A673 (cell line): ENCODE data around the gene CRYBG2. TPM values are rescaled to one million over a fixed set of nuclear protein-coding genes. Genes with fewer than 3 reads are reported as not detected.

Experiments used
- BruUV-seq: library from RNA; stranded (reverse); fragments of 400-500 nt; replicated peaks from 2 replicates; lab custom pipeline; 2021; lab: Mats Ljungman, UMichigan
- CTCF ChIA-PET: fragments of 300-600 bp; sonication (Branson Sonifier 250); formaldehyde crosslinking; loops from one replicate; lab custom pipeline; 2022; ENCODE audit warnings: antibody characterized with exemption; lab: Charles Lee
- POLR2A ChIA-PET: fragments of 300-600 bp; sonication (Branson Sonifier 250); formaldehyde crosslinking; loops from one replicate; lab custom pipeline; 2022; ENCODE audit warnings: antibody characterized with exemption; ENCODE audit not compliant: low non-redundant PET; lab: Charles Lee
- DNase-seq: peaks from one replicate; pipeline ENCODE4 v3.0.0-alpha.2; 2015; ENCODE audit warnings: low spot score
- H3K27ac ChIP-seq: fragments of 200-600 bp; sonication (generic); 2 replicates; pipeline ENCODE4 v1.5.1; 2016; ENCODE audit warnings: mixed run types, low read depth, mild to moderate bottlenecking, mixed read lengths, antibody characterized with exemption, low read length; ENCODE audit not compliant: poor library complexity, severe bottlenecking
- H3K27me3 ChIP-seq: fragments of 200-600 bp; sonication (generic); replicated peaks from 2 replicates; pipeline ENCODE4 v1.6.1; 2017; ENCODE audit warnings: mixed run types, low read depth, mild to moderate bottlenecking, mixed read lengths, antibody characterized with exemption, low read length; ENCODE audit not compliant: insufficient read depth, poor library complexity
- H3K36me3 ChIP-seq: fragments of 200-600 bp; sonication (generic); 2 replicates; pipeline ENCODE4 v1.6.1; 2016; ENCODE audit warnings: mixed run types, mild to moderate bottlenecking, mixed read lengths, antibody characterized with exemption, low read length; ENCODE audit not compliant: insufficient read depth, poor library complexity, severe bottlenecking
- H3K4me1 ChIP-seq: fragments of 200-600 bp; sonication (generic); 2 replicates; pipeline ENCODE4 v1.6.1; 2017; ENCODE audit warnings: mixed run types, mild to moderate bottlenecking, mixed read lengths, antibody characterized with exemption, low read length; ENCODE audit not compliant: insufficient read depth, poor library complexity, severe bottlenecking
- H3K4me3 ChIP-seq: fragments of 200-600 bp; sonication (generic); 2 replicates; pipeline ENCODE4 v1.5.1; 2016; ENCODE audit warnings: low read depth, mixed run types, mild to moderate bottlenecking, mixed read lengths, low read length; ENCODE audit not compliant: poor library complexity, severe bottlenecking
- H3K9me3 ChIP-seq: fragments of 200-600 bp; sonication (generic); 2 replicates; pipeline ENCODE4 v1.6.1; 2016; ENCODE audit warnings: mixed run types, low read depth, mild to moderate bottlenecking, mixed read lengths, antibody characterized with exemption, low read length; ENCODE audit not compliant: poor library complexity, severe bottlenecking
- CTCF ChIP-seq: fragments of 300-800, 200-600 bp; sonication (generic); conservative IDR thresholded peaks from 2 replicates; pipeline ENCODE4 v1.5.1; 2017; ENCODE audit warnings: low read depth, mild to moderate bottlenecking, antibody characterized with exemption, low read length, moderate library complexity, mixed read lengths
- EZH2 ChIP-seq: fragments of 200-600 bp; sonication (generic); IDR thresholded peaks from 2 replicates; pipeline ENCODE4 v1.6.1; 2017; ENCODE audit warnings: borderline replicate concordance, low read depth, mild to moderate bottlenecking, mixed read lengths, antibody characterized with exemption, low read length; ENCODE audit not compliant: poor library complexity, severe bottlenecking
- intact Hi-C: fragments of 100-400 bp; cut with micrococcal nuclease; formaldehyde crosslinking; loops from one replicate; pipeline ENCODE4 v1.10.0; 2022; ENCODE audit not compliant: unreplicated experiment
- total RNA-seq: library from RNA; stranded (reverse); gene quantifications from 2 replicates; pipeline ENCODE4 v1.2.3, GENCODE V29; 2021

CRYBG2 gene
- total RNA-seq, 1 experiment from 2014 or later: not detected

GRCh38 chr1:26297057-26297790 lies 56.7 kb downstream of the CRYBG2 start:
- TF ChIP-seq EZH2: no peak
- TF ChIP-seq CTCF: no peak
- Histone ChIP-seq H3K4me1 (no peaks in the 10 kb centered on the region), H3K9me3 (no peaks in the 10 kb centered on the region), H3K27me3 (no peaks in the 10 kb centered on the region), H3K4me3 (no peak overlapping the region), H3K36me3 (no peaks in the 10 kb centered on the region), H3K27ac (no peak overlapping the region)
- intact Hi-C loops: no loop called here
- no TSS peak for BruUV-seq
- CTCF ChIA-PET: interaction anchor here (0.6 kb wide), 1 partner anchor 9 kb away, joined by 3 read pairs; no protein-coding TSS in a partner anchor
- no peak for DNase-seq
- POLR2A ChIA-PET: no interaction called here

- Histone ChIP-seq H3K36me3 (no peaks in the 10 kb centered on the region), H3K9me3 (no peaks in the 10 kb centered on the region), H3K27ac (no peak overlapping the region), H3K4me3 (no peak overlapping the region), H3K4me1 (no peaks in the 10 kb centered on the region), H3K27me3 (no peaks in the 10 kb centered on the region)
- no TSS peak for BruUV-seq
- ChIA-PET POLR2A (no interaction called here), CTCF (no interaction called here)
- intact Hi-C loops: no loop called here
- no peak for DNase-seq
- TF ChIP-seq CTCF: no peak
- TF ChIP-seq EZH2: no peak
These were observed 57.4 kb downstream of the CRYBG2 start for GRCh38 chr1:26296340-26297056.

GRCh38 chr1:26295194-26296138 lies 58.5 kb downstream of the CRYBG2 start:
- Histone ChIP-seq H3K36me3 (no peaks in the 10 kb centered on the region), H3K27me3 (no peaks in the 10 kb centered on the region), H3K27ac (no peak overlapping the region), H3K4me1 (no peaks in the 10 kb centered on the region), H3K9me3 (no peaks in the 10 kb centered on the region), H3K4me3 (no peak overlapping the region)
- ChIA-PET CTCF (no interaction called here), POLR2A (no interaction called here)
- no peak for DNase-seq
- BruUV-seq: no TSS peak
- TF ChIP-seq CTCF (no peak), EZH2 (no peak)
- intact Hi-C loops: no loop called here
